ENCODE results near the gene CD86. TPM values are rescaled to one million over a fixed set of nuclear protein-coding genes. Genes with fewer than 3 reads are reported as not detected.

CD86 gene, protein sequence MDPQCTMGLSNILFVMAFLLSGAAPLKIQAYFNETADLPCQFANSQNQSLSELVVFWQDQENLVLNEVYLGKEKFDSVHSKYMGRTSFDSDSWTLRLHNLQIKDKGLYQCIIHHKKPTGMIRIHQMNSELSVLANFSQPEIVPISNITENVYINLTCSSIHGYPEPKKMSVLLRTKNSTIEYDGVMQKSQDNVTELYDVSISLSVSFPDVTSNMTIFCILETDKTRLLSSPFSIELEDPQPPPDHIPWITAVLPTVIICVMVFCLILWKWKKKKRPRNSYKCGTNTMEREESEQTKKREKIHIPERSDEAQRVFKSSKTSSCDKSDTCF
- not detected in 2 replicates for total RNA-seq

DNA sequence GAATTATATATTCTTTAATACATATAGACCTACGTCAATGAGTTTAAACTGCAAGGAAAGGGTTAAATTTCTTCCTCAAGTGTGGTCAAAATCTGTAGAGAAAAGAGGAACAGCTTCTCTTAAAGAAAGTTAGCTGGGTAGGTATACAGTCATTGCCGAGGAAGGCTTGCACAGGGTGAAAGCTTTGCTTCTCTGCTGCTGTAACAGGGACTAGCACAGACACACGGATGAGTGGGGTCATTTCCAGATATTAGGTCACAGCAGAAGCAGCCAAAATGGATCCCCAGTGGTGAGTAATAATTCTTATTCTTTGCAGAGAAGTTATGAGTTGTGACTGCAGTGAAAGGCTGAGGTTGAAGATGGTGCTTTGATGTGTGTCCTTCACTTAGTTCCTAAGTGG lies at the start of gene CD86:
TSS of gene CD86 (plus strand) at position 148 of the 400 bp plus-strand sequence. CDS start at position 276, 128 bp downstream.

DNA sequence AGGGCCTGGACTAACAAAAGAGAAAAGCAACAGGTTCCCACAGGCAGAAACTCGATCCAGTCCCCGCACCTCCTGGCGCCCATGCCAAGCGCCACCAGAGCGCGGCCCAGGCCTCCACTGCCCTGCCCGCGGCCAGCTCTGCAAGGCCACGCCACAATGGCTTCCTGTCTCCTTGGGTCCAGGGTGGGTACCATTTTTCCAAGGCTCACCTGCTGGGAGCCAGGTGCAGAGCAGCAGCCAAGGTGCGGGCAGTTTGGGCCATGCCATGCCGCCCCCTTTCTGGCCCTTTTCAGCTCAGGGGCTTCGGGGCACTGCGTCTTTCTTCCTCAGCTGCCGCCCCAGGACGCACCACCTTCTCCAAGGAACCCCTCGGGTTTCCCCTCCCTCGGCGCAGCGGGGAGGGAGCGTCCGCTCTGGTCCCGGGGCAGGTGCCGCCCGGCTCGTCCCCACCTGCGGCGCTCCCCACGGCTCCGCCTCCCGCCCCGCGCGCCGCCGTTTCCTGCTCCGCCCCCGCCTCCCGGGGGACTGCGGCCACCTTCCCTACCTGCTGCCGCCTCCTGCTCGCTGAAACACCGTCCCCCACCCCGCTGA lies 33.3 kb upstream of the CD86 start, which contains the start of gene ILDR1:
TSS of gene ILDR1 (minus strand) at position 437 of the 591 bp plus-strand sequence. CDS start at position 267, 170 bp downstream.

Small RNA genes lying within 50 kb of the gene (small RNA-seq; reads per million reads assigned to genes)
- not detected for gene RF00019

Other genes starting within 250 kb of the CD86 start
- gene IQCB1, start 220.3 kb upstream of the CD86 start, total RNA-seq, result 15.8 and 17.8 TPM in 2 replicates
- gene EAF2, start 220.2 kb upstream of the CD86 start, total RNA-seq, result 0.97 and 1.5 TPM in 2 replicates
- gene SLC15A2, start 161.0 kb upstream of the CD86 start, total RNA-seq, result 0.32 and 0.85 TPM in 2 replicates
- gene ILDR1, start 33.1 kb upstream of the CD86 start, total RNA-seq, result not detected in 2 replicates
- not detected in 2 replicates for gene CASR, start 128.3 kb downstream of the CD86 start, total RNA-seq